ENCODE results near the gene DMBT1. TPM values are rescaled to one million over a fixed set of nuclear protein-coding genes. Genes with fewer than 3 reads are reported as not detected.

Gene DMBT1
- total and polyA plus RNA-seq, 10 of the 15 experiments (the other 5 are each of a cell fraction or from before 2014, with no cell fraction given) = under 0.01 to 0.13 (median 0.03) TPM; not detected in 5

DNA sequence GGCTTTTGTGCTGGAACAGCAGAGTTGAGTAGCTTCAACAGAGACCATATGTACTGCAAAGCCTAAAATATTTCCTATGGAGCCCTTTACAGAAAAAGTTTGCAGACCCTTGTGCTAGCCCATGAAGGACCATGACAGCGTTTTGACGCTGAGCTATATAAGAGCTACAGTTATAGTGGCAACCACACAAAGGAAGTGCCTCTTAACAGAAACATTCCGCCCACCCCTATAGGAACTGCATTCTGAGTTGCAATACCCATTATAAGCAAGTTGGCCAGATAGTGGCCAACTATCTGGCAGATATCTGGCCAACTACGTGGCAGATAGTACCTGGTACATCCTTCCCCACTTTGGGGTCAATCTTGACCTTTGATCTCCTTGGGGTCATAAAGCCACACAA, 47.5 kb upstream of the DMBT1 start (continued):
- TF ChIP-seq IRF3 (IDR thresholded peaks at IDR 0.05) = no peak
- no peak for TF ChIP-seq POLR2AphosphoS2 (IDR thresholded peaks at IDR 0.05; ENCODE audit: low read depth, low read length)
- TF ChIP-seq, protein P1, sequence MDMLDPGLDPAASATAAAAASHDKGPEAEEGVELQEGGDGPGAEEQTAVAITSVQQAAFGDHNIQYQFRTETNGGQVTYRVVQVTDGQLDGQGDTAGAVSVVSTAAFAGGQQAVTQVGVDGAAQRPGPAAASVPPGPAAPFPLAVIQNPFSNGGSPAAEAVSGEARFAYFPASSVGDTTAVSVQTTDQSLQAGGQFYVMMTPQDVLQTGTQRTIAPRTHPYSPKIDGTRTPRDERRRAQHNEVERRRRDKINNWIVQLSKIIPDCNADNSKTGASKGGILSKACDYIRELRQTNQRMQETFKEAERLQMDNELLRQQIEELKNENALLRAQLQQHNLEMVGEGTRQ (IDR thresholded peaks at IDR 0.05; ENCODE audit: borderline replicate concordance, low read depth, low read length) = no peak
- TF ChIP-seq, protein P2, sequence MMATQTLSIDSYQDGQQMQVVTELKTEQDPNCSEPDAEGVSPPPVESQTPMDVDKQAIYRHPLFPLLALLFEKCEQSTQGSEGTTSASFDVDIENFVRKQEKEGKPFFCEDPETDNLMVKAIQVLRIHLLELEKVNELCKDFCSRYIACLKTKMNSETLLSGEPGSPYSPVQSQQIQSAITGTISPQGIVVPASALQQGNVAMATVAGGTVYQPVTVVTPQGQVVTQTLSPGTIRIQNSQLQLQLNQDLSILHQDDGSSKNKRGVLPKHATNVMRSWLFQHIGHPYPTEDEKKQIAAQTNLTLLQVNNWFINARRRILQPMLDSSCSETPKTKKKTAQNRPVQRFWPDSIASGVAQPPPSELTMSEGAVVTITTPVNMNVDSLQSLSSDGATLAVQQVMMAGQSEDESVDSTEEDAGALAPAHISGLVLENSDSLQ (IDR thresholded peaks at IDR 0.05) = no peak
- no peak for TF ChIP-seq MAX (IDR thresholded peaks at IDR 0.05; ENCODE audit: low read depth, low read length)
- no peak for TF ChIP-seq POLR2AphosphoS5 (IDR thresholded peaks at IDR 0.05; ENCODE audit: low read length)
- TF ChIP-seq NFYB (IDR thresholded peaks at IDR 0.05; ENCODE audit: insufficient read depth, low read depth, low read length) = no peak

DNA sequence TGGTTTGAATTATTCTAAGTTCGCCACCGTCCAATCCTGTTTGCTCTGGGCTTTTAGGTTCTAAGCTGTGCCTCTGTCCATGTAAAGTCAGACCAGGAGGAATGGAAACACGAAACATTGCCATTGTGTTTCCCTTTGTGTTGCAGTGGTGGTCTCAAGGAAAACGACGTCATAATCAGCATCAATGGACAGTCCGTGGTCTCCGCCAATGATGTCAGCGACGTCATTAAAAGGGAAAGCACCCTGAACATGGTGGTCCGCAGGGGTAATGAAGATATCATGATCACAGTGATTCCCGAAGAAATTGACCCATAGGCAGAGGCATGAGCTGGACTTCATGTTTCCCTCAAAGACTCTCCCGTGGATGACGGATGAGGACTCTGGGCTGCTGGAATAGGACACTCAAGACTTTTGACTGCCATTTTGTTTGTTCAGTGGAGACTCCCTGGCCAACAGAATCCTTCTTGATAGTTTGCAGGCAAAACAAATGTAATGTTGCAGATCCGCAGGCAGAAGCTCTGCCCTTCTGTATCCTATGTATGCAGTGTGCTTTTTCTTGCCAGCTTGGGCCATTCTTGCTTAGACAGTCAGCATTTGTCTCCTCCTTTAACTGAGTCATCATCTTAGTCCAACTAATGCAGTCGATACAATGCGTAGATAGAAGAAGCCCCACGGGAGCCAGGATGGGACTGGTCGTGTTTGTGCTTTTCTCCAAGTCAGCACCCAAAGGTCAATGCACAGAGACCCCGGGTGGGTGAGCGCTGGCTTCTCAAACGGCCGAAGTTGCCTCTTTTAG, 46.3 kb upstream of the DMBT1 start:
- RAD21 ChIA-PET (ENCODE audit: unreplicated experiment) = no interaction called here
- FAIRE-seq = no peak
- TF ChIP-seq TCF3 (IDR thresholded peaks at IDR 0.05; ENCODE audit: borderline replicate concordance, insufficient read depth, low read depth, low read length) (no peak), EZH2 (IDR thresholded peaks at IDR 0.05; ENCODE audit: borderline replicate concordance, control insufficient read depth, low read depth, low read length) (no peak)
- TF ChIP-seq, protein P3, sequence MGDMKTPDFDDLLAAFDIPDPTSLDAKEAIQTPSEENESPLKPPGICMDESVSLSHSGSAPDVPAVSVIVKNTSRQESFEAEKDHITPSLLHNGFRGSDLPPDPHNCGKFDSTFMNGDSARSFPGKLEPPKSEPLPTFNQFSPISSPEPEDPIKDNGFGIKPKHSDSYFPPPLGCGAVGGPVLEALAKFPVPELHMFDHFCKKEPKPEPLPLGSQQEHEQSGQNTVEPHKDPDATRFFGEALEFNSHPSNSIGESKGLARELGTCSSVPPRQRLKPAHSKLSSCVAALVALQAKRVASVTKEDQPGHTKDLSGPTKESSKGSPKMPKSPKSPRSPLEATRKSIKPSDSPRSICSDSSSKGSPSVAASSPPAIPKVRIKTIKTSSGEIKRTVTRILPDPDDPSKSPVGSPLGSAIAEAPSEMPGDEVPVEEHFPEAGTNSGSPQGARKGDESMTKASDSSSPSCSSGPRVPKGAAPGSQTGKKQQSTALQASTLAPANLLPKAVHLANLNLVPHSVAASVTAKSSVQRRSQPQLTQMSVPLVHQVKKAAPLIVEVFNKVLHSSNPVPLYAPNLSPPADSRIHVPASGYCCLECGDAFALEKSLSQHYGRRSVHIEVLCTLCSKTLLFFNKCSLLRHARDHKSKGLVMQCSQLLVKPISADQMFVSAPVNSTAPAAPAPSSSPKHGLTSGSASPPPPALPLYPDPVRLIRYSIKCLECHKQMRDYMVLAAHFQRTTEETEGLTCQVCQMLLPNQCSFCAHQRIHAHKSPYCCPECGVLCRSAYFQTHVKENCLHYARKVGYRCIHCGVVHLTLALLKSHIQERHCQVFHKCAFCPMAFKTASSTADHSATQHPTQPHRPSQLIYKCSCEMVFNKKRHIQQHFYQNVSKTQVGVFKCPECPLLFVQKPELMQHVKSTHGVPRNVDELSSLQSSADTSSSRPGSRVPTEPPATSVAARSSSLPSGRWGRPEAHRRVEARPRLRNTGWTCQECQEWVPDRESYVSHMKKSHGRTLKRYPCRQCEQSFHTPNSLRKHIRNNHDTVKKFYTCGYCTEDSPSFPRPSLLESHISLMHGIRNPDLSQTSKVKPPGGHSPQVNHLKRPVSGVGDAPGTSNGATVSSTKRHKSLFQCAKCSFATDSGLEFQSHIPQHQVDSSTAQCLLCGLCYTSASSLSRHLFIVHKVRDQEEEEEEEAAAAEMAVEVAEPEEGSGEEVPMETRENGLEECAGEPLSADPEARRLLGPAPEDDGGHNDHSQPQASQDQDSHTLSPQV (IDR thresholded peaks at IDR 0.05) = no peak
- TF ChIP-seq, protein P4, sequence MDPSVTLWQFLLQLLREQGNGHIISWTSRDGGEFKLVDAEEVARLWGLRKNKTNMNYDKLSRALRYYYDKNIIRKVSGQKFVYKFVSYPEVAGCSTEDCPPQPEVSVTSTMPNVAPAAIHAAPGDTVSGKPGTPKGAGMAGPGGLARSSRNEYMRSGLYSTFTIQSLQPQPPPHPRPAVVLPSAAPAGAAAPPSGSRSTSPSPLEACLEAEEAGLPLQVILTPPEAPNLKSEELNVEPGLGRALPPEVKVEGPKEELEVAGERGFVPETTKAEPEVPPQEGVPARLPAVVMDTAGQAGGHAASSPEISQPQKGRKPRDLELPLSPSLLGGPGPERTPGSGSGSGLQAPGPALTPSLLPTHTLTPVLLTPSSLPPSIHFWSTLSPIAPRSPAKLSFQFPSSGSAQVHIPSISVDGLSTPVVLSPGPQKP (IDR thresholded peaks at IDR 0.05; ENCODE audit: low read depth, low read length) = no peak

More for the DNA sequence above, 46.3 kb upstream of the DMBT1 start:
- H3K9me3 ChIP-seq (replicated peaks; ENCODE audit: control insufficient read depth, insufficient read depth, low read length) = no peaks in the 10 kb centered on the region
- intact Hi-C loops (cut with micrococcal nuclease; ENCODE audit: unreplicated experiment) (no loop called here), in situ Hi-C loops (cut with MboI) (no loop called here)
- ChIA-PET POLR2A (interaction anchor here (0.5 kb wide), 1 partner anchor 292 kb away, joined by 3 read pairs; no protein-coding TSS in a partner anchor), SMC1A (ENCODE audit: uncharacterized antibody, unreplicated experiment) (interaction anchor here (0.7 to 1.5 kb wide), 2 partner anchors 9 to 529 kb away, joined by 3 read pairs; no protein-coding TSS in a partner anchor), CTCF (interaction anchor here (0.9 to 1.2 kb wide), 2 partner anchors 37 to 79 kb away, joined by 3 to 4 read pairs; no protein-coding TSS in a partner anchor)
- H3K27me3 ChIP-seq (replicated peaks in 1 of 2; ENCODE audit: control insufficient read depth in 2 of 2, insufficient read depth in 2 of 2, low read length in 1 of 2) = no peaks in the 10 kb centered on the region; a peak in 2 of 4 replicates
- ATAC-seq (no peak), DNase-seq (ENCODE audit: low read depth, low spot score) (no peak)
- no TSS peak for BruUV-seq (replicated peaks)
- no peaks in the 10 kb centered on the region for H3K36me3 ChIP-seq (ENCODE audit: control insufficient read depth in 2 of 2, insufficient read depth in 2 of 2, low read length in 1 of 2)
- no peaks in the 10 kb centered on the region for H3K79me2 ChIP-seq (ENCODE audit: control insufficient read depth, insufficient read depth, low read length)
- H3K4me3 ChIP-seq = no peak overlapping the region
- H3K4me2 ChIP-seq (ENCODE audit: control insufficient read depth, insufficient read depth) = no peak overlapping the region
- H3K9ac ChIP-seq (ENCODE audit: control insufficient read depth, insufficient read depth, low read length) = no peak overlapping the region
- H2AFZ ChIP-seq (ENCODE audit: control insufficient read depth, low read depth, low read length) = no peak overlapping the region
- no peak overlapping the region for H3K27ac ChIP-seq (ENCODE audit: control insufficient read depth, insufficient read depth)
- H3K4me1 ChIP-seq (ENCODE audit: control insufficient read depth, insufficient read depth, low read length) = no peaks in the 10 kb centered on the region
- no peaks in the 10 kb centered on the region for H4K20me1 ChIP-seq (ENCODE audit: control insufficient read depth, insufficient read depth)
- whole genome bisulfite sequencing (ENCODE audit: insufficient coverage, insufficient replicate concordance, low lambda C conversion rate, missing lambda C conversion rate) = 49% methylated on average over 22 of the region's 22 CpGs

Measured in GM12878 (cell line).